Stimulated activated CD8-positive, alpha-beta memory T cell treated with anti-CD3 and anti-CD28 coated beads, Interleukin-7, amount 100 ng/mL, for 4 hours (primary cell): ENCODE measurements around the gene MTARC2.
"Not testable (repeated sequence)": the region's sequence is repeated elsewhere in the genome, so short reads cannot be mapped to it uniquely, and the experiment has no call there.

ENCODE experiments used
- DNase-seq, 2 donors: peaks; one replicate each; pipeline ENCODE4 v3.0.0-alpha.2; 2020; ENCODE audit warnings: low read depth in 2 of 2

The MTARC2 gene

GRCh38 chr1:220732137-220732536, 16.0 kb upstream of the MTARC2 start:
- no peak for DNase-seq

- no peak for DNase-seq
Observed at GRCh38 chr1:220732621-220733020, 15.5 kb upstream of the MTARC2 start.

GRCh38 chr1:220733086-220733601, 15.0 kb upstream of the MTARC2 start:
- peak; percentile 51 to 70 for DNase-seq

GRCh38 chr1:220734571-220735326, 13.4 kb upstream of the MTARC2 start:
- no peak for DNase-seq

- DNase-seq = not testable (repeated sequence)
Observed at GRCh38 chr1:220736283-220736682, 11.8 kb upstream of the MTARC2 start.

GRCh38 chr1:220741349-220741748, 6.8 kb upstream of the MTARC2 start:
- no peak for DNase-seq

GRCh38 chr1:220741825-220742224, 6.3 kb upstream of the MTARC2 start:
- no peak for DNase-seq

GRCh38 chr1:220742520-220742919, 5.6 kb upstream of the MTARC2 start:
- DNase-seq = no peak

GRCh38 chr1:220746851-220747250, 1.3 kb upstream of the MTARC2 start:
- DNase-seq = no peak

GRCh38 chr1:220747437-220748088, 559 bp upstream of the MTARC2 start:
- DNase-seq = no peak

- DNase-seq = no peak
Observed at GRCh38 chr1:220748936-220749335, 814 bp downstream of the MTARC2 start.

GRCh38 chr1:220750131-220750515, 2.0 kb downstream of the MTARC2 start:
- no peak for DNase-seq

GRCh38 chr1:220751111-220751510, 3.0 kb downstream of the MTARC2 start:
- no peak for DNase-seq

GRCh38 chr1:220754212-220754917, 6.2 kb downstream of the MTARC2 start:
- no peak for DNase-seq

- no peak for DNase-seq
Observed at GRCh38 chr1:220754918-220755295, 6.8 kb downstream of the MTARC2 start.

- DNase-seq = no peak
Observed at GRCh38 chr1:220755309-220755708, 7.2 kb downstream of the MTARC2 start.

GRCh38 chr1:220757441-220757840, 9.3 kb downstream of the MTARC2 start:
- DNase-seq = no peak

- no peak for DNase-seq
Observed at GRCh38 chr1:220759147-220759546, 11.0 kb downstream of the MTARC2 start.

- no peak for DNase-seq
Observed at GRCh38 chr1:220761688-220762427, 13.7 kb downstream of the MTARC2 start.

- DNase-seq = no peak
Observed at GRCh38 chr1:220764757-220765156, 16.6 kb downstream of the MTARC2 start.

- no peak for DNase-seq
Observed at GRCh38 chr1:220767312-220768125, 19.4 kb downstream of the MTARC2 start.
